A204.1 (cell line): ENCODE results near the gene CEP83.

Source experiments
- FAIRE-seq: peaks from 2 replicates; lab custom pipeline; 2012; peaks lifted over from hg19 to GRCh38; lab: Jason Lieb, UNC

The CEP83 gene

GRCh38 chr12:94267921-94268471, 191.7 kb downstream of the CEP83 start:
- no peak for FAIRE-seq

- no peak for FAIRE-seq
Observed at GRCh38 chr12:94267537-94267872, 192.2 kb downstream of the CEP83 start.

GRCh38 chr12:94266796-94267536, 192.7 kb downstream of the CEP83 start:
- no peak for FAIRE-seq

- FAIRE-seq = no peak
Observed at GRCh38 chr12:94265966-94266745, 193.5 kb downstream of the CEP83 start.

GRCh38 chr12:94265539-94265938, 194.1 kb downstream of the CEP83 start:
- FAIRE-seq = no peak

GRCh38 chr12:94264736-94265485, 194.8 kb downstream of the CEP83 start:
- FAIRE-seq = no peak

- no peak for FAIRE-seq
Observed at GRCh38 chr12:94263905-94264561, 195.6 kb downstream of the CEP83 start.

GRCh38 chr12:94263011-94263811, 196.5 kb downstream of the CEP83 start:
- no peak for FAIRE-seq

GRCh38 chr12:94262228-94263010, 197.2 kb downstream of the CEP83 start:
- FAIRE-seq = no peak

GRCh38 chr12:94261786-94262185, 197.9 kb downstream of the CEP83 start:
- FAIRE-seq = no peak

- no peak for FAIRE-seq
Observed at GRCh38 chr12:94261119-94261518, 198.5 kb downstream of the CEP83 start.

GRCh38 chr12:94260717-94261116, 198.9 kb downstream of the CEP83 start:
- no peak for FAIRE-seq

GRCh38 chr12:94260017-94260416, 199.7 kb downstream of the CEP83 start:
- FAIRE-seq = no peak

- no peak for FAIRE-seq
Observed at GRCh38 chr12:94258593-94258992, 201.1 kb downstream of the CEP83 start.
